Gastroesophageal sphincter (tissue), 4 donors: Measurements from ENCODE around the gene SYNE1. TPM values are rescaled to one million over a fixed set of nuclear protein-coding genes. Genes with fewer than 3 reads are reported as not detected.
A peak's percentile ranks its signal among the peaks of the same experiment; 100 is the strongest.

ENCODE experiments used
- ATAC-seq: fragments of 150-250 bp; one replicate; pipeline ENCODE4 v1.9.1; 2016; ENCODE audit warnings: mild to moderate bottlenecking, moderate library complexity
- H3K27ac ChIP-seq, 4 donors: fragments of 200-600 bp; sonication (generic) in 3 of 4; 1 replicate in 3 of 4; 2 replicates in 1 of 4; pipeline ENCODE4 v1.5.1; 2016 to 2019
- H3K27me3 ChIP-seq: fragments of 200-600 bp; sonication (generic); one replicate; pipeline ENCODE4 v1.5.1; 2019
- H3K36me3 ChIP-seq, 2 donors: fragments of 200-600 bp; sonication (generic); one replicate each; pipeline ENCODE4 v1.5.1; 2019; ENCODE audit warnings: control low read depth in 1 of 2
- H3K4me1 ChIP-seq, 3 donors: fragments of 200-600 bp; sonication (generic); 1 replicate in 2 of 3; 2 replicates in 1 of 3; pipeline ENCODE4 v1.5.1; 2016 to 2019; ENCODE audit warnings: control low read depth in 2 of 3
- H3K4me3 ChIP-seq, 2 donors: fragments of 200-600 bp; sonication (generic); one replicate each; pipeline ENCODE4 v1.5.1; 2019; ENCODE audit warnings: mild to moderate bottlenecking in 1 of 2, moderate library complexity in 1 of 2
- H3K9me3 ChIP-seq, 3 donors: fragments of 200-600 bp; sonication (generic); one replicate each; pipeline ENCODE4 v1.5.1; 2017 to 2019; ENCODE audit warnings: control low read depth in 2 of 3
- CTCF ChIP-seq, 4 experiments: fragments of 200-600 bp in 2 of 4; fragments of 450-650 bp in 2 of 4; sonication (generic) in 1 of 4; IDR thresholded peaks; one replicate each; pipeline ENCODE4 v1.5.1; 2017 to 2019; ENCODE audit warnings: antibody characterized with exemption in 4 of 4, mild to moderate bottlenecking in 2 of 4, moderate library complexity in 2 of 4
- EP300 ChIP-seq: sonication (generic); formaldehyde crosslinking; IDR thresholded peaks from one replicate; pipeline ENCODE4 v1.6.1; 2017; ENCODE audit warnings: antibody characterized with exemption, mild to moderate bottlenecking
- POLR2A ChIP-seq, 2 donors: fragments of 450-650 bp; IDR thresholded peaks; one replicate each; pipeline ENCODE4 v1.6.1; 2017; ENCODE audit warnings: antibody characterized with exemption in 2 of 2, mild to moderate bottlenecking in 2 of 2, moderate library complexity in 1 of 2
- POLR2AphosphoS5 ChIP-seq: sonication (generic); formaldehyde crosslinking; IDR thresholded peaks from one replicate; pipeline ENCODE4 v1.6.1; 2017; ENCODE audit warnings: antibody characterized with exemption
- WGBS, 2 donors: methylation state at CpG; one replicate each; pipeline ENCODE4 v1.1.5; 2018; ENCODE audit warnings: low coverage in 1 of 2; 5-methylcytosine and 5-hydroxymethylcytosine counted together
- total RNA-seq, 4 donors: library from RNA; depleted of rRNA; stranded (reverse); fragments of >200 nt; gene quantifications; one replicate each; pipeline ENCODE4 v1.1.0, GENCODE V29; 2016

The SYNE1 gene
- total RNA-seq, 4 donors from 2014 or later: 160 to 268 (median 215) TPM

GRCh38 chr6:152552616-152553209, 84.4 kb downstream of the SYNE1 start:
- no peak overlapping the region for H3K27ac ChIP-seq
- 27 to 47% methylated on average over 5 to 9 of the region's 9 CpGs for WGBS, 2 donors
- ATAC-seq: peak; percentile 87

GRCh38 chr6:152543519-152543918, 93.6 kb downstream of the SYNE1 start:
- no peaks in the 10 kb centered on the region for H3K9me3 ChIP-seq
- H3K4me1 ChIP-seq: no peaks in the 10 kb centered on the region
- no peak for ATAC-seq
- WGBS, 2 donors: 27 to 52% methylated on average over 2 of the region's 2 CpGs
- no peak overlapping the region for H3K4me3 ChIP-seq
- no peak for TF ChIP-seq EP300
- no peak for TF ChIP-seq POLR2AphosphoS5
- TF ChIP-seq CTCF (IDR thresholded peaks at IDR 0.05): no peak
- TF ChIP-seq POLR2A (IDR thresholded peaks at IDR 0.05): no peak
- H3K27ac ChIP-seq: no peak overlapping the region
- no peaks in the 10 kb centered on the region for H3K36me3 ChIP-seq
- H3K27me3 ChIP-seq: no peaks in the 10 kb centered on the region

More at GRCh38 chr6:152552616-152553209, 84.4 kb downstream of the SYNE1 start:
- Histone ChIP-seq H3K4me3 (no peak overlapping the region), H3K4me1 (no peaks in the 10 kb centered on the region), H3K27me3 (no peaks in the 10 kb centered on the region), H3K9me3 (peaks cover 0 to 17% (median 0%) of the 10 kb centered on the region in 3 donors), H3K36me3 (no peaks in the 10 kb centered on the region)
- TF ChIP-seq POLR2AphosphoS5 (no peak), CTCF (IDR thresholded peaks at IDR 0.05) (peak; percentile 81 to 90 (median 86)), POLR2A (IDR thresholded peaks at IDR 0.05) (no peak), EP300 (no peak)

GRCh38 chr6:152540381-152540780, 96.8 kb downstream of the SYNE1 start:
- no peaks in the 10 kb centered on the region for H3K36me3 ChIP-seq
- ATAC-seq: no peak
- TF ChIP-seq EP300 (no peak), POLR2AphosphoS5 (no peak), CTCF (IDR thresholded peaks at IDR 0.05) (no peak), POLR2A (IDR thresholded peaks at IDR 0.05) (no peak)
- no peaks in the 10 kb centered on the region for H3K4me1 ChIP-seq
- WGBS, 2 donors: 87 to 95% methylated on average over 2 of the region's 2 CpGs
- H3K27me3 ChIP-seq: no peaks in the 10 kb centered on the region
- no peak overlapping the region for H3K27ac ChIP-seq
- no peak overlapping the region for H3K4me3 ChIP-seq
- H3K9me3 ChIP-seq: no peaks in the 10 kb centered on the region

GRCh38 chr6:152534541-152534940, 102.6 kb downstream of the SYNE1 start:
- no peaks in the 10 kb centered on the region for H3K4me1 ChIP-seq
- 54 to 60% methylated on average over 1 of the region's 1 CpG for WGBS, 2 donors
- no peaks in the 10 kb centered on the region for H3K9me3 ChIP-seq
- H3K27ac ChIP-seq: no peak overlapping the region
- no peaks in the 10 kb centered on the region for H3K27me3 ChIP-seq
- no peaks in the 10 kb centered on the region for H3K36me3 ChIP-seq
- TF ChIP-seq CTCF (IDR thresholded peaks at IDR 0.05) (no peak), POLR2A (IDR thresholded peaks at IDR 0.05) (no peak), POLR2AphosphoS5 (no peak), EP300 (no peak)
- H3K4me3 ChIP-seq: no peak overlapping the region
- no peak for ATAC-seq
